ENCODE data around the gene AMDHD2. TPM values are rescaled to one million over a fixed set of nuclear protein-coding genes. Genes with fewer than 3 reads are reported as not detected.
A peak's percentile ranks its signal among the peaks of the same experiment; 100 is the strongest.

The AMDHD2 gene
- total and polyA plus RNA-seq, 2 of the 8 experiments (the other 6 are each of a cell fraction or from before 2014, with no cell fraction given): 43.0 to 54.6 TPM

GRCh38 chr16:2472885-2473445 is 47.2 kb upstream of the AMDHD2 start:
- H3K79me2 ChIP-seq (ENCODE audit: control insufficient read depth in 1 of 2, insufficient read depth in 2 of 2, low read length in 2 of 2): 0 out of 4 replicates have a peak, but pooled peaks cover 0 to 2% of the 10 kb centered on the region in 2 experiments
- CTCF ChIA-PET (ENCODE audit: partially characterized antibody): interaction anchor here (1.0 to 1.7 kb wide), 4 partner anchors 11 to 278 kb away, joined by 3 to 7 read pairs (median 4); no protein-coding TSS in a partner anchor
- H2BK15ac ChIP-seq (ENCODE audit: low read length): no peak overlapping the region; the same call in 1 of the 2 replicates
- no peak overlapping the region for H4K8ac ChIP-seq (ENCODE audit: extremely low read depth, insufficient read depth, low read length)
- H3K4ac ChIP-seq (replicated peaks; ENCODE audit: insufficient read length, low read depth, low read length): no peak overlapping the region
- DNase-seq (ENCODE audit: low read depth in 1 of 2, low spot score in 2 of 2) (no peak), FAIRE-seq (no peak)
- no peak overlapping the region for H4K5ac ChIP-seq (ENCODE audit: insufficient read length, low read depth, low read length)
- no peak overlapping the region for H4K91ac ChIP-seq (replicated peaks; ENCODE audit: insufficient read length, low read length)
- no peak overlapping the region for H2BK5ac ChIP-seq (ENCODE audit: low read depth, low read length)
- no peak overlapping the region for H3K9ac ChIP-seq (replicated peaks in 1 of 4; ENCODE audit: extremely low read depth in 1 of 4, low read depth in 3 of 4, low read length in 3 of 4)
- POLR2A ChIA-PET (ENCODE audit: partially characterized antibody): interaction anchor here (0.6 to 3.5 kb wide), 5 partner anchors 14 to 317 kb away, joined by 3 to 20 read pairs (median 3); partner anchors contain the start of genes PRSS27, TEDC2 and TRAF7
- peaks cover 27% of the 10 kb centered on the region; the same call in 1 of the 2 replicates for H3K23me2 ChIP-seq (ENCODE audit: low read depth, low read length)
- H3K4me3 ChIP-seq (ENCODE audit: extremely low read depth in 1 of 4, insufficient read depth in 2 of 4, low read depth in 3 of 4, low read length in 4 of 4): no peak overlapping the region
- H3K14ac ChIP-seq (ENCODE audit: insufficient read length): no peak overlapping the region
- peaks cover 8% of the 10 kb centered on the region; the same call in 1 of the 2 replicates for H3K79me1 ChIP-seq (ENCODE audit: low read depth, low read length)
- no peak overlapping the region for H3K56ac ChIP-seq (replicated peaks; ENCODE audit: insufficient read length, low read depth, low read length)
- no peak overlapping the region for H2AFZ ChIP-seq (ENCODE audit: low read length)
- no peaks in the 10 kb centered on the region for H3K36me3 ChIP-seq (ENCODE audit: control insufficient read depth in 2 of 4, insufficient read depth in 4 of 4, low read length in 3 of 4)
- H3K18ac ChIP-seq (ENCODE audit: extremely low read depth, low read length): no peak overlapping the region
- H3K27ac ChIP-seq (ENCODE audit: low read depth, low read length): no peak overlapping the region
- H3K9me3 ChIP-seq (ENCODE audit: insufficient read depth in 2 of 2, low read depth in 1 of 2, low read length in 1 of 2): no peaks in the 10 kb centered on the region
- no peak overlapping the region for H2BK120ac ChIP-seq (replicated peaks; ENCODE audit: low read depth, low read length)
- no peak overlapping the region for H3K23ac ChIP-seq (ENCODE audit: insufficient read length)
- peak overlapping the region; percentile 60; the same call in 1 of the 2 replicates for H2BK12ac ChIP-seq (ENCODE audit: low read depth, low read length)
- H2BK20ac ChIP-seq (ENCODE audit: low read length): no peak overlapping the region
- 87% methylated on average over 12 of the region's 14 CpGs; no CpG with 5 or more reads in 1 of the 2 experiments for WGBS, 2 experiments (ENCODE audit: extremely low coverage in 1 of 2, insufficient coverage in 1 of 2, insufficient read length in 1 of 2, insufficient replicate concordance in 2 of 2, low coverage in 1 of 2, low lambda C conversion rate in 2 of 2, missing lambda C conversion rate in 1 of 2)
- peak overlapping the region; percentile 83 to 92; a peak in 3 of 4 replicates for H3K4me2 ChIP-seq (ENCODE audit: insufficient read depth in 1 of 2, low read depth in 2 of 2, low read length in 2 of 2)
- H2AK5ac ChIP-seq (ENCODE audit: low read depth, low read length): no peak overlapping the region
- peaks cover 0 to 42% (median 27%) of the 10 kb centered on the region in 4 experiments; a peak in 6 of 7 replicates for H3K4me1 ChIP-seq (replicated peaks in 1 of 4; ENCODE audit: control insufficient read depth in 3 of 4, insufficient read depth in 4 of 4, low read length in 3 of 4)
- H3K27me3 ChIP-seq (replicated peaks in 1 of 4; ENCODE audit: control insufficient read depth in 3 of 4, extremely low read depth in 1 of 4, insufficient read depth in 3 of 4, low read length in 3 of 4): peaks cover 24 to 73% (median 58%) of the 10 kb centered on the region in 4 experiments
- peaks cover 5 to 21% of the 10 kb centered on the region in 2 experiments for H4K20me1 ChIP-seq (replicated peaks in 1 of 2; ENCODE audit: control insufficient read depth in 1 of 2, insufficient read depth in 2 of 2, low read length in 2 of 2)
- TF ChIP-seq ASH2L (IDR thresholded peaks at IDR 0.05; ENCODE audit: low read length): no peak
- no peak for TF ChIP-seq TEAD4 (IDR thresholded peaks at IDR 0.05; ENCODE audit: low read depth, low read length)
- TF ChIP-seq, protein P1, sequence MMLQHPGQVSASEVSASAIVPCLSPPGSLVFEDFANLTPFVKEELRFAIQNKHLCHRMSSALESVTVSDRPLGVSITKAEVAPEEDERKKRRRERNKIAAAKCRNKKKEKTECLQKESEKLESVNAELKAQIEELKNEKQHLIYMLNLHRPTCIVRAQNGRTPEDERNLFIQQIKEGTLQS (IDR thresholded peaks at IDR 0.05; ENCODE audit: insufficient read depth, low read depth, low read length): no peak
- TF ChIP-seq SRF (IDR thresholded peaks at IDR 0.05; ENCODE audit: low read depth, low read length): no peak
- no peak for TF ChIP-seq GTF2F1 (IDR thresholded peaks at IDR 0.05; ENCODE audit: borderline replicate concordance, low read depth, low read length)
- TF ChIP-seq BRCA1 (IDR thresholded peaks at IDR 0.05; ENCODE audit: low read depth, low read length): no peak
- no peak for TF ChIP-seq SIX5 (IDR thresholded peaks at IDR 0.05; ENCODE audit: low read depth, low read length)
- TF ChIP-seq POLR2AphosphoS5 (IDR thresholded peaks at IDR 0.05; ENCODE audit: low read depth, low read length): no peak
- TF ChIP-seq JUND (IDR thresholded peaks at IDR 0.05; ENCODE audit: low read length): no peak
- TF ChIP-seq HDAC6 (IDR thresholded peaks at IDR 0.05; ENCODE audit: low read depth, low read length): no peak
- TF ChIP-seq SIRT6 (IDR thresholded peaks at IDR 0.05; ENCODE audit: low read length): no peak
- TF ChIP-seq SIN3A (conservative IDR thresholded peaks at IDR 0.05 in 1 of 2, IDR thresholded peaks at IDR 0.05 in 1 of 2; ENCODE audit: low read depth in 1 of 2, low read length in 2 of 2): no peak
- no peak for TF ChIP-seq POLR2A (IDR thresholded peaks at IDR 0.05; ENCODE audit: control extremely low read depth in 1 of 2, low read depth in 2 of 2, low read length in 2 of 2)
- no peak for TF ChIP-seq FOSL1 (IDR thresholded peaks at IDR 0.05; ENCODE audit: insufficient read depth, low read depth, low read length)

Data from H1 (cell line).